Skeletal muscle cell (primary cell): ENCODE data around the gene C2CD2L.
"Not testable (repeated sequence)": the region's sequence is repeated elsewhere in the genome, so short reads cannot be mapped to it uniquely, and the experiment has no call there.

Experiments used
- DNase-seq: peaks from one replicate; pipeline ENCODE4 v3.0.0-alpha.2; 2010; ENCODE audit warnings: low read depth
- H3K4me3 ChIP-seq: 2 replicates; pipeline ENCODE4 v1.5.1; 2011; ENCODE audit warnings: low read depth, mild to moderate bottlenecking, control low read depth, low read length, moderate library complexity

C2CD2L gene

DNA sequence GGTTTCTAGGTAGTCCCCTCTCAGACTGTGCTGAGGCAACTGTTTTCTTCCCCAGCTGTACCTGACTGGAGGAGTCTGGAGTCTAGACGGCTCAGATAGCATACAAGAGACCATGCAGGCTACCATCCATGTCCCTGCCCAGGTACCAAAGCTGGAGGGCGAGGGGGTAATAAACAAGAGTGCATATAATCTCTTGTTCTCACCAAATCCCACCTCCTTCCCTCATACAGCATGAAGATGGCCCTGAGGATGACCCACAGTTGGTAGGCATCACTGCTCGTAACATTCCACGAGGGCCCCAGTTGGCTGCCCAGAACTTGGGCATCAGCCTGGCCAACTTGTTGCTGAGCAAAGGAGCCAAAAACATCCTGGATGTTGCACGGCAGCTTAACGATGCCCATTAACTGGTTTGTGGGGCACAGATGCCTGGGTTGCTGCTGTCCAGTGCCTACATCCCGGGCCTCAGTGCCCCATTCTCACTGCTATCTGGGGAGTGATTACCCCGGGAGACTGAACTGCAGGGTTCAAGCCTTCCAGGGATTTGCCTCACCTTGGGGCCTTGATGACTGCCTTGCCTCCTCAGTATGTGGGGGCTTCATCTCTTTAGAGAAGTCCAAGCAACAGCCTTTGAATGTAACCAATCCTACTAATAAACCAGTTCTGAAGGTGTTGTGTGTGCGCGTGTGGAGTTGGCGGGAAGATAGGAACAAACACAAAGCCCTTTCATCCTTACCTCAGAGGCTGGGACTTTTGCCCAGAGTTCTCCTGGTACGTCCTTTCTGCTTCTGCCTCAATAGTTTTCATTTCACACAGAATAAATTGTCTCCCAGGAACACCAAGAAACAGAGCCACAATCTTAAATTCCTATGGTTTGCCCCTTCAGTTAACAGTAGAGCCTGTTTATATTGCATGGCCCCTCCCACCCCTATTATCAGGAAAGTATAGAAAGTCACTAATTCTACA, 14.0 kb upstream of the C2CD2L start:
- no peak for DNase-seq
- H3K4me3 ChIP-seq: peak overlapping the region; percentile 62

DNA sequence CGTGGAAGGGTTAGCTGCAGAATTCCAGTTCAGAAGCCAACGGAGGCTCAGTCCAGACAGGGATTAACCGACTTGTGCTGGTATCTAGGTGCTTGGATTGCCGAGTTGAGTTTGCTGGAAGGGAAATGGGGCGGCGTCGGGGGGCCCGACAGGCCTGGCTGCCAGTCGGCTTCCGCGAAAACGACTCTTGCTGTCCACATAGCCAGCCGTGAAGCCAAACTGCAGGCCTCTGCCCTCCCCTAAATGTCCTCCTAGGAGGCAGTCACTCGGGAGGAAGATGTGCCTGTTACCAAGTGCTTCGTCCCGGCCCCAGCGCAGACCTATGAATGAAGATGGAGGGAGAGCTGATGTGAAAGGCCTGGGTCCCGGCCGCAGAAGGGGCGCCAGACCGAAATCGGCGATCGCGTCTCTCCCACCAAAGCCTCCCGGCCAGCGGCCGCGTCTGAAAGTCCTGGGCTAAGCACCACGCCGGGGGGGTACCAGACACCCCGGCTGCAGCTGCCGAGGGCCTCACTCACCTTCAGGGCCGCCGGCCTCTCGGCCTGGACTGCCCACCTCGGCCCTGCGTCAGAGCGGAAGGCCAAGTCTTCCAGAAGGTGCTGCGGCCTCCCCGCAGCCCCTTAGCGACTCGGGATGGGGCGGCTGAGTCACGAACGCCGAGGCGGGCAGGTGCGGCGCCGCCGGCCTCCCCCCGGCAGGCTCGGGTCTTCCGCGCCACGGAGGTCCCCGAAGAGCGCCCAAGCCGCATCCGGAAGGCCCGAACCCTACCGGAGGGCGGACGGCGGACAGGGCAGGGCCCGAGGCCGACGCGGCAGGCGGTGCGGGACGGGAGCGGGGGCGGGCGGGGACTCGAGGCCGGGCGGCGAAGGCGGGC, 13.0 kb upstream of the C2CD2L start:
- no peak for DNase-seq
- peak overlapping the region; percentile 62 for H3K4me3 ChIP-seq

DNA sequence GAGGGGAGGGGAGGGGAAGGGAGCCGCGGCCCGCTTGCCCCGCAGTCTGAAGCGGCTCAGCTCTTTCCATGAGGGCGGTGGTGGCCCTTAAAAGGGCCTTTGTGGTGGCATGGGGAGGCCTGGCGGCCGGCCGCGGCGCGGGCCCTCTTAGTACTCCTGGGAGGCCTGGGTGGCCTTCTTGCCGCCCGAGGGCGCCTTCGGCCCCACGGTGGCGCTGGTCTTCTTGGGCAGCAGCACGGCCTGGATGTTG, 12.4 kb upstream of the C2CD2L start:
- peak; percentile 54 for DNase-seq
- peak overlapping the region; percentile 62 for H3K4me3 ChIP-seq

DNA sequence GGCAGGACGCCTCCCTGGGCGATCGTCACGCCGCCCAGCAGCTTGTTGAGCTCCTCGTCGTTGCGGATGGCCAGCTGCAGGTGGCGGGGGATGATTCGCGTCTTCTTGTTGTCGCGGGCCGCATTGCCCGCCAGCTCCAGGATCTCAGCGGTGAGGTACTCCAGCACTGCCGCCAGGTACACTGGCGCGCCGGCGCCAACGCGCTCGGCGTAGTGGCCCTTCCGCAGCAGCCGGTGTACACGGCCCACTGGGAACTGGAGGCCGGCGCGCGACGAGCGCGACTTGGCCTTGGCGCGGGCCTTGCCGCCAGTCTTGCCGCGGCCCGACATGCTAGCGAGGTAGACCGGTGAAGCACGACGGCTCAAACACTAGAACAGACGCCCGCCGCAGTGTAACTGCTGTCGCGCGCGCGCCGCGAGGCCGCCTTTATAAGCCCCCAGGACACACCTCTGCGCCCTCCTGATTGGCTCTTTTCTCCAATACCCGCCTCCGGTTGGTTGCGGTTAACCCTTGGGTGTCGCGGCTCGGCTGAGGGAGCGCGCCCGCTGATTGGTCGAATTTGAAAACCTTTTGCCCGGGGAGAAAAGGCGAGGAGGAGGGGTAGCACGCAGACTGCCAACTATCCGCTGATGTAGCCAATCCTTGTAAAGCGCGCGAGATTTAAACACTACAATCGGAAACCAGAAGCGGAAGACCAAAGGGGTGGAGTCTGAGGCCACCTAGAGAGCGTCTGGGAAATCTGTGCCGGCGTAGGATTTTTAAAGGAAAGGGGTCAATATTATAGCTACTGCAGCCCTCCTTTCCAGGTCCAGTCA, 11.9 kb upstream of the C2CD2L start:
- DNase-seq: peak; percentile 98
- peak overlapping the region; percentile 62 for H3K4me3 ChIP-seq

DNA sequence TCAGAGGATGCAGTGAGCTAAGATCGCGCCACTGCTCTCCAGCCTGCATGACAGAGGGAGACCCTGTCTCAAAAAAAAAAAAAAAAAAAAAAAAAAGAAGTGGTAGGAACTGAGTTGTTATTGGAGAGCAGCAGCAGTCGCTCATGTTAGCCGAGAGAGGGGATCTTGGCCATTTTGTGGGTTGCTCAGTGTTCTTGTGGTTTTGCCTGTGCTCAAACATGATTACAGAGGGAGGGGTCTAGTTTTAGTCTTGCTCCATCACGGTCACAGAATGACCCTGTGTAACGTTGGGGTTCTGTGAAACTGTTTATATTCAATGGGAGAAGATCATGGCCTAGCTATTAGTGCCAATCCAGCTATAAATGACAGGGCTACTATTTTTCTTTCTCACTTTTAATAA, 7.4 kb upstream of the C2CD2L start:
- H3K4me3 ChIP-seq: no peak overlapping the region
- no peak for DNase-seq

DNA sequence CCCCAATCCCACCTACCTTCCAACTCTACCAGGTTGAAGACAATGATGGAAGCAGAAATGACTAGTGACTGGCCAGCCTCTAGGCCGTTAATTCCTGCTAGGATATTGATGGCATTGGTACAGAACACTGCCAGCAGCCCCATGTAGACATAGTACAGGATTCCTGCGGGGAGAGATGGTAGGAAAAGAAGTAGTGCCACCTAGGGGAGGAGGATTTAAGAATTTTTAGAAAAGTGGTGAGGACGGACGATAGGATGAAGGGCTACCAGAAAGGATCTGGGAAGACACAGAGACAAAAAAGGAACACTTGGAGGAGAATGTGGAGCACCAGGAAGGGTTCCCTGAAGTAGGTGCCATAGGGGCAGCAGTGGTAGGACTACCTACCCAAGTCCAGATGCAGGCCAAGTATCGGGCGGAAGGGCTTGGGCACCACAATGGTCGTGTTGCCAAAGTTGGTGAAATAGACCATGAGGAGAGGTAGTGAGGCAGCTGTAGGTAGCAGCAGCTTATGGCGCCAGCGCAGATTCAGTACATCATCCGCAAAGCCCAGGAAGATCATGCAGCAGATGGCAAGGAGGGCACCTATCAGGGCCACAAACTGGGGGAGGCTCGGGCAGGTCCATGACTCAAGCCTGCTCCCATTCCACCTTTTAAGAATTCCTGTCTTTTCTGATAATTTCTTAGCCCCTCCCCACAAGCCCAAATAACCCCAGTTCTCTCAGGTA, 6.7 kb upstream of the C2CD2L start:
- peak overlapping the region; percentile 92 for H3K4me3 ChIP-seq
- no peak for DNase-seq

DNA sequence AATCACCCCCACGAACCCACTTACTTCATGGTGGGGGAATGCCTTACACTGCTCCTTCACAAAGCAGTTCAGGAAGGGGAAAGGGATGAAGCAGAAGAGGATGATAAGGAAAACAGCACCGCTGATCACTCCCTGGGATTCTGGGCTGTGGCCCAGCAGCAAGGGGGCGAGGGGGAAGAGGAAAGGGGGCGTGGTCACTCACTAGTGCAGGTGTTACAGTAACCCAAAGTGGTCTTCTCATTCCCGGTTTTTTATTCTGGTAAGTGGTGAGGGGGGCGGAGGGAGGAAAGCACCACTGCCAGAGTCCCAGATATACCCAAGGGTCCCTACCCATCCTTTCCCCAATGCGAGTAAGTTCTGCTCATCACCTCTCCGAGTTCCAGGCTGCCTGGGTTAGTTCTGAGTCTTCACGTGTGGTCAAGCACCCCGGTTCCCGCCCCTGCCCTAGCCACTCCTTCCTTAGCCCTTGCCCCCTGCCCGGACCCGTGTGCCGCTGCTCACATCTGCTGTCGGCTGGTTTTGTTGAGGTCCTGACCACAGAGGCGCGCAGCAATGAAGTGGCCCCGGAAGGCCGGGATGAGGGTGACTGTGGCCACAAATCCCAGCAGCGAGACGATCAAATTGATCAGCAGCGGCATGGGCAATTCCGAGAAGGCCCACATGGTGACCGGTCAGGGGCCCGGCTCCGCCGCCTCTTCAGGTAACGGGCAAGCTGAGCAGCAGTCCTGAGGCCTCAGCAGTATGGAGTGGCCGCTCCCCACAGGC, 6.0 kb upstream of the C2CD2L start:
- DNase-seq: no peak
- peak overlapping the region; percentile 92 for H3K4me3 ChIP-seq

DNA sequence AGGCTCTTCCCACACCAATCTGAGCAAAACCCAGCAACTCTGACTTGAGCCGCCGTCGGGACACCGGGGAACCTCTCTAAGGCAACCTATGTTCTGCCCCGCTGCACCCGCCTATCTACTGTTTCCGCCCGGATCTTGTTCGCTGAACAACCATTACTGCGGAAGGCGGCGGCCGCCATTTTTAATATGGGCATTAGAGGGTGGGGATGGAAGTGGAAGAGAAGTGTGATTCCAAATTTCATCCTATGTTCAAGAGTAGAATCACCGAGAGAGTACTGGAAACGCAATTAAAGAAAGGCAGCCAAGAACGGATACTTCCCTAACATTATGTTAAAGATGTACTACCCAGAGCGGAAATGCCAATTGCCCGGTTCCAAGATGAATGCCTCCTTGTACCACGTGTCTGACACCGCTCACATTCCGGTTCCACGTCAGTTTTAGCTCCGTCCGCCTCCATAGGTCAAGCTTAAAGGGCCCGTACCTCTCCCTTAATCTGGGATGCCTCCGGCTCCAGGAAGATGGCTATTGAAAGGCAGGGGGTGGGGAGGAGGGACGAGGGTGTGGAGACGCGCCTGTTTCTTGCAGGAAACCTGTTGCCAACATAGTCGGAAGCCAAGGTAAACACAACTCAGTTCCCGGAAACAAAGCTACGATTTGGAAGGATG, 5.3 kb upstream of the C2CD2L start, which contains the start of gene DPAGT1:
Gene DPAGT1 (minus strand): TSS at position 95 of the 665 bp plus-strand sequence. CDS start 198 bp downstream, outside the sequence.
- peak within 1 kb of the TSS; percentile 92 for H3K4me3 ChIP-seq
- peak; percentile 93 for DNase-seq

DNA sequence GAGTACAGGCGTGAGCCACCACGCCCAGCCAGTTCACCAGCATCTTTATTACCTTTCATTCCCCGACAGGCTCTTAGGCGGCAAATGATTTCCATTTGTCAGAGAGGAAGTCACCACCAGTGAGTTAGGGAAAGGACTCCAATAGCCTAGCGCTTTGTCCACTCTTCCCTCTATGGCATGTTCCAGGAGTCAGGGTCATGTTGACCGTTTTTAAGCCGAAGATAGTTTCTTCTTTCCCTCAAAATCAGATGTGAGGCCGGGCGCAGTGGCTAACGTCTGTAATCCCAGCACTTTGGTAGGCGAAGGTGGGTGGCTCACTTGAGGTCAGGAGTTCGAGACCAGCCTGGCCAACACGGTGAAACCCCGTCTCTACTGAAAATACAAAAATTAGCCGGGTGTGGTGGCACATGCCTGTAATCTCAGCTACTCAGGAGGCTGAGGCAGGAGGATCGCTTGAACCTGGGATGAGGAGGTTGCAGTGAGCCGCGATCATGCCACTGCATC, 3.9 kb upstream of the C2CD2L start:
- DNase-seq: not testable (repeated sequence)
- peak overlapping the region; percentile 92 for H3K4me3 ChIP-seq

DNA sequence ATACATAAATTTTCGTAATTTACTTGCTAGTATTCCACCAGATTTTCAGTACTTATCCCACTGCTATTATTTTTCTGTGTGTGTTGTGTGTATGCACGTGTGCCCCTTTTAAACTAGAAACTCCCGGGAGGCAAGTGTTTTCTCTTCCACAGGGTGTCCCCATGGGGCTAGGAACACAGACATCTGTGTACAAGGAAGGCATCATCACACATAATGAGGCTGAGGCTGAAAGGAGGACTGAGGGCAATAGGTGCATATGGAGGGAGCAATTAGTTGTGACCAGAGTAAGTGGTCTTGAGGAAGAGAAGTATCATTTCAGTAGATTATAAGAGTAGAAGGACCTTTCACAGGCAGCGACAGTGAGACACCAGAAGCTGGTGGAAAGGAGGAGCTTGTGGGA, 3.4 kb upstream of the C2CD2L start:
- H3K4me3 ChIP-seq: no peak overlapping the region
- no peak for DNase-seq

DNA sequence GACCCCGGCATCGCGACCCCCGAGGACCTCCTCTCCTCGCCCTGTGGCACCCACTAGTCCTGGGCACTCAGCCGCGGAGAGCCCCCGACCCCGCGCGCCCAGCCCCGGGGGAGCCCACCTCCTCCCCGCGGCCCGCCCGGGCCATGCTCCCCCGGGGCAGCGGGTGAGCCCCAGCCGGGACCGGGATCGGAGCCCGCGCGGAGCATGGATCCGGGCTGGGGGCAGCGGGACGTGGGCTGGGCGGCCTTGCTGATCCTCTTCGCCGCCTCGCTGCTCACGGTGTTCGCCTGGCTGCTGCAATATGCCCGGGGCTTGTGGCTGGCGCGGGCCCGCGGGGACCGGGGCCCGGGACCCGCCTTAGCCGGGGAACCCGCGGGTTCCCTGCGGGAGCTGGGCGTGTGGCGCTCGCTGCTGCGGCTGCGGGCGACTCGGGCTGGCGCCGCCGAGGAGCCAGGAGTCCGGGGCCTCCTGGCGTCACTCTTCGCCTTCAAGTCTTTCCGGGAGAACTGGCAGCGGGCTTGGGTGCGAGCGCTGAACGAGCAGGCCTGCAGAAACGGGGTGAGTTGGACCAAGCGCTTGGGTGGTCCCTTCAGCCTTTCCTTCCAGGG, 498 bp downstream of the C2CD2L start:
- no peak for DNase-seq
- peak overlapping the region; percentile 75 for H3K4me3 ChIP-seq

DNA sequence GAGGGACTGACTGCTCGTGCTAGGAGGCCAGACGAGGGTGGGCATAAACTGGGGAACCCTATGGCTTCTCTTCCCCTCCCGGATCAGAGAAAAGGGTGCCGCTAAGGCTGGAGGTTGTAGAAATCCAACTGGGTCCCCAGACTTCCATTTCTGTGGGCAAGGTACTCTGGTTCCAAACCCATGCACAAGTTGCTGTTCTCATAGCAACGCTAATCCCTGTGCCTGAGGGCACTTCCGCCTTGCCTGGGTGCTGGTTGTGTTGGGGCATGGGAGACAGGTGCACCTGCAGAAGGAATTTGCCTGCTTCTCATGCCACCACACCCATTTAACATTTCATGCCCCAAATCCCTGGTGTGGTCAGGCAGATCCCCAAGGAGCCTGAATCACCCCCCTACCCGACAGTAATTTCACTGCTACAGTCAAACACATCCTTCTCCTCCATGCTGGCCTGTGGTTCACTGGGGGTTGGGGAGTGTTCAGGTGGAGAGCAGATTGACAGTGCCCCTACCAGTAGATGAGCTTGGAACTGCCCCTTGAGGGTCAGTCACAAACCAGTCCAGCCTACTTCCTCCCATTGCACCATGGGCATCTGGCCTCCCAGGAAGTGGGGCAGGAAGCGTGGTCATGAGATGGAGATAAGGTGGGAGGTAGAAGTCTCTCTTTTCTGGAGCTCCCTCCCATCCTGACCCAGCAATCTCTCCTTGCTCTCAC, 1.2 kb downstream of the C2CD2L start:
- DNase-seq: no peak
- peak overlapping the region; percentile 75 for H3K4me3 ChIP-seq

DNA sequence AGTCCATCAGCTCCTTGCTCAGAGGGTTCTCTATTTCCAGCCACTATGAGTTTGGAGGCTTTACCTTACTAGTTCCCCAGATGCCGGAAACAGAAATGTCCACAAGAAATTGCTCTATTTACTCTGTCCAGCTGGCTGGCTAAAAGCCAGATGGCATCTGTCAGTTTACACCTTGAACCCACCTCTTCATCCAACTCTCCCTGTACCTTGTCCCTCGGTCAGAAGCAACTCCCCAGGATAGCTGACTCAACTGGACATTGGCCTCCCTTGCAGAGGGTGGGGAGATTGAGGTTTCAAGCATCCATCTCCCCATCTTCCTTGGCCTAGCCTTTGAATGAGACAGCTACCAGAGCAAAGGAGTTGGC, 1.7 kb downstream of the C2CD2L start:
- DNase-seq: no peak
- no peak overlapping the region for H3K4me3 ChIP-seq

DNA sequence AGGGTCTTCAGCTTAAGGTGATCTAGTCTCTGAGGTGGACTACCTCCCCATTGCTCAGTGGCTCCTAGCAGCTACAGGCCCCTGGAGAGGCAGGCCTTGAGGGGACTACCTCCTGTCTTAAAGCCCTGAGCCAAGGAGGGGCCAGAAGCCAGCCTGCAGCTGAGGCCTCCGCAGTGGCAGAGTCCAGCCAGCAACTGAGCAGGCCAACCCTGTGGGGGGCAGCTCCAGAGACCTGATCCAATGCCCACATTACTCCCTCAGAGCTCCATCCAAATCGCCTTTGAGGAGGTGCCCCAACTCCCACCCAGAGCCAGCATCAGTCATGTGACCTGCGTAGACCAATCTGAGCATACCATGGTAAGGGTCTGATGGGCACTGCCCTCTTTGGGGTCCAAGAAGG, 2.7 kb downstream of the C2CD2L start:
- no peak overlapping the region for H3K4me3 ChIP-seq
- no peak for DNase-seq

DNA sequence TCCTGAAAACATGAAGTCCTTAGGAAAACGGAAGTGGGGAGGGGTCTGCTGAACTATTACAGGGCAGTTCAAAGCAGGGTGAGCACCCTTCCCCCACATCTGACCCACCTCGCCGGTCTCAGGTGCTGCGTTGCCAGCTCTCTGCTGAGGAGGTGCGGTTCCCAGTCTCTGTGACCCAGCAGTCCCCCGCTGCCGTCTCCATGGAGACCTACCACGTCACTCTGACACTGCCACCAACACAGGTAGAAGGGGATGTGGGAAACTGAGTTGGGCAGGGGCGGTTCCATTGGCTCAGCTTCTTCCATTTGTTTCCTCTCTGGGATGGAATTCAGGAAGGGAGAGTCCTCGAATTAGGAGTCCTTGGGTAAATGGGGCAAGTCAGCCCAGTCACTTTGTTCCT, 3.3 kb downstream of the C2CD2L start:
- DNase-seq: no peak
- H3K4me3 ChIP-seq: no peak overlapping the region

DNA sequence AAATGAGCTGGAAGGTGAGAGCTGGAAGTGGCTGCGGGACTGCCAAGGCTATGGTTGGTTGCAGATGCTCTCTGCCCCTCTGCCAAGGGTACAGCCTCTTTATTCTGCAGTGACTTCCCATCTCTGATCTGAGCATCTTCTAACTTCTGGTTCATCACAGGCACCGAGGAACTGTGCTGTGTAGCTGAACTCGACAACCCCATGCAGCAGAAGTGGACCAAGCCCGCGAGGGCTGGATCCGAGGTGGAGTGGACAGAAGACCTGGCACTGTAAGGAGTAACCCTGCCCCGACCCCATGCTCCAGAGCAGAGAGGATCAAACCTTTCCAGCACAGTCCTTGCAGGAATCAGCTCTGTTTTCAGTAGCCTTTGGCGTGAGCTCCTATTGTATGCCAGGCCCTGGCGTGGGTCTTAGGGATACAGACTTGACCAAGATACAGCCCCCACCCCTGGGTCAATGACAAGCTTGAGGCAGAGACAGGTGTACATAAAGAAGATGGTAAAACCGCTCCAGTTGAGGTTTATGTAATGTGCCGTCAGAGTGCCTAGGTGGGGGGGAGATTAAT, 4.3 kb downstream of the C2CD2L start:
- no peak overlapping the region for H3K4me3 ChIP-seq
- DNase-seq: no peak
